ENCODE data around the gene FRYL.
A peak's percentile ranks its signal among the peaks of the same experiment; 100 is the strongest.

Gene FRYL

GRCh38 chr4:48635310-48635709 lies 144.8 kb downstream of the FRYL start:
- peak overlapping the region; percentile 44; the same call in 1 of the 2 replicates for H3K27ac ChIP-seq
- no peak for TF ChIP-seq ZFX (IDR thresholded peaks at IDR 0.05)
- TF ChIP-seq, protein P1, sequence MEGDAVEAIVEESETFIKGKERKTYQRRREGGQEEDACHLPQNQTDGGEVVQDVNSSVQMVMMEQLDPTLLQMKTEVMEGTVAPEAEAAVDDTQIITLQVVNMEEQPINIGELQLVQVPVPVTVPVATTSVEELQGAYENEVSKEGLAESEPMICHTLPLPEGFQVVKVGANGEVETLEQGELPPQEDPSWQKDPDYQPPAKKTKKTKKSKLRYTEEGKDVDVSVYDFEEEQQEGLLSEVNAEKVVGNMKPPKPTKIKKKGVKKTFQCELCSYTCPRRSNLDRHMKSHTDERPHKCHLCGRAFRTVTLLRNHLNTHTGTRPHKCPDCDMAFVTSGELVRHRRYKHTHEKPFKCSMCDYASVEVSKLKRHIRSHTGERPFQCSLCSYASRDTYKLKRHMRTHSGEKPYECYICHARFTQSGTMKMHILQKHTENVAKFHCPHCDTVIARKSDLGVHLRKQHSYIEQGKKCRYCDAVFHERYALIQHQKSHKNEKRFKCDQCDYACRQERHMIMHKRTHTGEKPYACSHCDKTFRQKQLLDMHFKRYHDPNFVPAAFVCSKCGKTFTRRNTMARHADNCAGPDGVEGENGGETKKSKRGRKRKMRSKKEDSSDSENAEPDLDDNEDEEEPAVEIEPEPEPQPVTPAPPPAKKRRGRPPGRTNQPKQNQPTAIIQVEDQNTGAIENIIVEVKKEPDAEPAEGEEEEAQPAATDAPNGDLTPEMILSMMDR (conservative IDR thresholded peaks at IDR 0.05) = no peak

- no peak overlapping the region for H3K27ac ChIP-seq
- TF ChIP-seq, protein P1 (conservative IDR thresholded peaks at IDR 0.05) = no peak
- TF ChIP-seq ZFX (IDR thresholded peaks at IDR 0.05) = no peak
Measured at GRCh38 chr4:48634688-48635308, 145.3 kb downstream of the FRYL start.

GRCh38 chr4:48633657-48634056 lies 146.4 kb downstream of the FRYL start:
- H3K27ac ChIP-seq = no peak overlapping the region
- TF ChIP-seq, protein P1 (conservative IDR thresholded peaks at IDR 0.05) = no peak
- TF ChIP-seq ZFX (IDR thresholded peaks at IDR 0.05) = no peak

- no peak overlapping the region for H3K27ac ChIP-seq
- TF ChIP-seq, protein P1 (conservative IDR thresholded peaks at IDR 0.05) = no peak
Measured at GRCh38 chr4:48629458-48629857, 150.6 kb downstream of the FRYL start.

DNA sequence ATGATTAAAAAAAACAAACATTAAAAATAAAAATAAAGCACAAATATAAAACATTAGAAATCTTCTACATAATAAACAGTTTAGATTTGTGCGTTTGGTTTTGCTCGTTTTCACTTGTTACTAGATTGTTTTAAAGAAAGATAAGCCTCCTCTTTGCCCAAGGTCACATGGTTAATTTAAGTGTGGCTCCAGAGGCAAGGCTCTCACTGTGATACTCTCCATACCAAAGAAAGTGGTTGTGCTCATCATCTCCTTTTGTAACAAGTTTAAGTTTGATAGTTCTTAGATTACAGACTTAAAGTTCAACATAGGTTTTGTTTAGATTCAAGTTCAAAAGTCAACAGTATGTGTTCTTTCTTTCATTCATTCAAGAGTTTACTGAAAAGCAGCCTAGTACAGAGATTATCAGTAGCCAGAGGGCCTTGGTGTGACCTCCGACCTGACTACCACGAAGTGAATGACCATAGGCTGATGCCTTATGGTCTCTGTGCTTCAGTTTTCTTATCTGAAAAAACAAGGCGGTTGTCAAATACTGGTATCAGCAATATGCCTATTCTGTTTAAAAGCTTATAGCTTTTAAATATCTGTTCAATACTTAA lies 156.8 kb downstream of the FRYL start:
- no peak overlapping the region for H3K27ac ChIP-seq
- TF ChIP-seq, protein P1 (conservative IDR thresholded peaks at IDR 0.05) = no peak
- no peak for TF ChIP-seq ZFX (IDR thresholded peaks at IDR 0.05)

DNA sequence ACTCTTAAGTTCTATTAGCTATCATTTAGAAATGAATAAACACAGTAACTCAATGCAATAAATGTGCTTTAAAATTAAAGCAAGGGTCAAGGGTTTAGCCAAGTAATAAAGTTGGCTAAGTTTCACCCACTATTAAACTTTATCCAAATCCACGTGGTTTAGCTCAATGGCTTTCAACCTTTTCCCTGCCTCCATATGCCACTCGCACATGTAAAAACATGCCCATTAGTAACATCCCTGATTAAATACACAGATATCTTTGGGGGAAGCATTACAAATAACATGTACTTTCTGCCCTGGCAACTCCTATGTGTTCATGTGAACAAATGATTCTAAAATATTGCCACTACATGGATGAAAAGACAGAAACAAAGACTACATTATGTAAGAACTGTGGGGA lies 159.2 kb downstream of the FRYL start:
- TF ChIP-seq, protein P1 (conservative IDR thresholded peaks at IDR 0.05) = no peak
- no peak for TF ChIP-seq ZFX (IDR thresholded peaks at IDR 0.05)
- no peak overlapping the region for H3K27ac ChIP-seq

- TF ChIP-seq, protein P1 (conservative IDR thresholded peaks at IDR 0.05) = no peak
- TF ChIP-seq ZFX (IDR thresholded peaks at IDR 0.05) = no peak
- H3K27ac ChIP-seq = no peak overlapping the region
Measured at GRCh38 chr4:48620093-48620492, 160.0 kb downstream of the FRYL start.
